NCI-H226 (cell line): ENCODE measurements around the gene ZDHHC14.
A peak's percentile ranks its signal among the peaks of the same experiment; 100 is the strongest.

Source experiments
- DNase-seq: peaks from one replicate; pipeline ENCODE4 v3.0.0-alpha.2; 2015

Gene ZDHHC14

GRCh38 chr6:157652601-157653363 is 271.8 kb downstream of the ZDHHC14 start:
- no peak for DNase-seq

- no peak for DNase-seq
These were observed 272.5 kb downstream of the ZDHHC14 start for GRCh38 chr6:157653521-157653920.

GRCh38 chr6:157655139-157655538 is 274.1 kb downstream of the ZDHHC14 start:
- DNase-seq: no peak

- no peak for DNase-seq
These were observed 275.5 kb downstream of the ZDHHC14 start for GRCh38 chr6:157656437-157656997.

GRCh38 chr6:157657754-157658153 is 276.8 kb downstream of the ZDHHC14 start:
- no peak for DNase-seq

GRCh38 chr6:157658301-157658700 is 277.3 kb downstream of the ZDHHC14 start:
- DNase-seq: no peak

- DNase-seq: no peak
These were observed 278.7 kb downstream of the ZDHHC14 start for GRCh38 chr6:157659536-157660271.

- DNase-seq: no peak
These were observed 279.4 kb downstream of the ZDHHC14 start for GRCh38 chr6:157660414-157660813.

- DNase-seq: no peak
These were observed 280.7 kb downstream of the ZDHHC14 start for GRCh38 chr6:157661652-157662051.

GRCh38 chr6:157663261-157663660 is 282.3 kb downstream of the ZDHHC14 start:
- no peak for DNase-seq

- no peak for DNase-seq
These were observed 284.2 kb downstream of the ZDHHC14 start for GRCh38 chr6:157665180-157665579.

- DNase-seq: no peak
These were observed 285.7 kb downstream of the ZDHHC14 start for GRCh38 chr6:157666729-157667128.

GRCh38 chr6:157667211-157668008 is 286.4 kb downstream of the ZDHHC14 start:
- peak; percentile 12 for DNase-seq

- DNase-seq: no peak
These were observed 287.0 kb downstream of the ZDHHC14 start for GRCh38 chr6:157668009-157668401.

- DNase-seq: no peak
These were observed 287.7 kb downstream of the ZDHHC14 start for GRCh38 chr6:157668713-157669112.

- no peak for DNase-seq
These were observed 288.3 kb downstream of the ZDHHC14 start for GRCh38 chr6:157669323-157669722.

- peak; percentile 70 for DNase-seq
These were observed 288.8 kb downstream of the ZDHHC14 start for GRCh38 chr6:157669747-157670216.

- no peak for DNase-seq
These were observed 289.6 kb downstream of the ZDHHC14 start for GRCh38 chr6:157670466-157671186.

- no peak for DNase-seq
These were observed 291.9 kb downstream of the ZDHHC14 start for GRCh38 chr6:157672726-157673412.

- no peak for DNase-seq
These were observed 292.6 kb downstream of the ZDHHC14 start for GRCh38 chr6:157673596-157673995.

GRCh38 chr6:157674061-157674460 is 293.1 kb downstream of the ZDHHC14 start:
- DNase-seq: no peak

GRCh38 chr6:157675831-157676230 is 294.8 kb downstream of the ZDHHC14 start:
- no peak for DNase-seq
